ENCODE results near the gene IMPA2.
A peak's percentile ranks its signal among the peaks of the same experiment; 100 is the strongest.
"Not testable (repeated sequence)": the region's sequence is repeated elsewhere in the genome, so short reads cannot be mapped to it uniquely, and the experiment has no call there.

Gene IMPA2

GRCh38 chr18:12062974-12063373, 81.7 kb downstream of the IMPA2 start:
- no peak for TF ChIP-seq CTCF (IDR thresholded peaks at IDR 0.05; ENCODE audit: control insufficient read depth, extremely low read depth, insufficient read depth)
- DNase-seq (ENCODE audit: low read depth) = no peak
- no peak overlapping the region for H3K4me3 ChIP-seq (ENCODE audit: low read depth, low read length)

GRCh38 chr18:12064086-12064763, 82.9 kb downstream of the IMPA2 start:
- DNase-seq (ENCODE audit: low read depth) = no peak
- TF ChIP-seq CTCF (IDR thresholded peaks at IDR 0.05; ENCODE audit: control insufficient read depth, extremely low read depth, insufficient read depth) = no peak
- H3K4me3 ChIP-seq (ENCODE audit: low read depth, low read length) = no peak overlapping the region

- H3K4me3 ChIP-seq (ENCODE audit: low read depth, low read length) = no peak overlapping the region
- no peak for TF ChIP-seq CTCF (IDR thresholded peaks at IDR 0.05; ENCODE audit: control insufficient read depth, extremely low read depth, insufficient read depth)
- no peak for DNase-seq (ENCODE audit: low read depth)
These were observed 84.1 kb downstream of the IMPA2 start for GRCh38 chr18:12065397-12065796.

GRCh38 chr18:12066910-12067511, 85.7 kb downstream of the IMPA2 start:
- no peak for DNase-seq (ENCODE audit: low read depth)
- H3K4me3 ChIP-seq (ENCODE audit: low read depth, low read length) = no peak overlapping the region
- no peak for TF ChIP-seq CTCF (IDR thresholded peaks at IDR 0.05; ENCODE audit: control insufficient read depth, extremely low read depth, insufficient read depth)

- no peak for TF ChIP-seq CTCF (IDR thresholded peaks at IDR 0.05; ENCODE audit: control insufficient read depth, extremely low read depth, insufficient read depth)
- no peak for DNase-seq (ENCODE audit: low read depth)
- H3K4me3 ChIP-seq (ENCODE audit: low read depth, low read length) = no peak overlapping the region
These were observed 86.4 kb downstream of the IMPA2 start for GRCh38 chr18:12067671-12068070.

GRCh38 chr18:12068316-12068949, 87.1 kb downstream of the IMPA2 start:
- DNase-seq (ENCODE audit: low read depth); H3K4me3 ChIP-seq (ENCODE audit: low read depth, low read length): not testable (repeated sequence)
- peak; percentile 13; the same call in 1 of the 2 replicates for TF ChIP-seq CTCF (IDR thresholded peaks at IDR 0.05; ENCODE audit: control insufficient read depth, extremely low read depth, insufficient read depth)

Measured in LNCaP clone FGC (cell line).